GM19193 (cell line): ENCODE data around the gene KLHDC7A.

Source experiments
- POLR2A ChIP-seq: IDR thresholded peaks from 4 replicates; pipeline ENCODE4 v1.6.1; 2011; ENCODE audit not compliant: insufficient read depth, insufficient read length; ENCODE audit errors: extremely low read depth

Gene KLHDC7A

DNA sequence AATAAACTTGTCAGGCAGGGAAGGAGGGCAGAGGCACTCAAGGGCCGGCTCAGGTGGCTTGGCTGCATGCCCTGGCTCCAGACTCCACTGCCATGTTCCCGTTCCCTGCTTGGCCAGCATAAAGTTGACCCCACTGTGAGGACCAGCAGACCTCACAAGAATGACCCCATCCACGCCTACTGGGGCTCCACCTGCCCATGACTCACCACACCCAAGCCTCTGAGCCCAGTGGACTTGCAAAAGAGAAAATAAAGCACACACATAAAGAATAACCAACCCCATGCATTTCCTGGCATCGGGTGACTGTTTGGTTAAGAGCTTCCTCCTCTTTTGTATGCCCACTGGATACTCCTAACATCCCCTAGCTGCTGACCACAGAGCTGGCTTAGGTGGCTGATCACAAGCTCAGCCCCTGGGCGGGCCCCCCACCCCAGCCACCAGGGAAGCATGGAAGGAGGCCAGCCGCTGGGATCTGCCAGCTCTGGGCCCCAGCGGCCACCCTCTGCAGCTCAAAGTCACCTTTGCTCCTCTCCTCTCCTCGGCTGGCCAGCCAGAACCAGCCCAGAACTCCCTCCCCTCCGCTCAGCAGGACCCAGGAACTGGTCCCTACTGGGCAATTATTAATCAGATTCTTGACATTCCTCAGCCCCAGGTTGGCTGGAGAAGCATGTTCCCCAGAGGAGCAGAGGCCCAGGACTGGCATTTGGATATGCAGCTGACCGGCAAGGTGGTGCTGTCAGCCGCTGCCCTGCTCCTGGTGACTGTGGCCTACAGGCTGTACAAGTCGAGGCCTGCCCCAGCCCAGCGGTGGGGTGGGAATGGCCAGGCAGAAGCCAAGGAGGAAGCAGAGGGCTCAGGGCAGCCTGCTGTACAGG, at the start of gene KLHDC7A:
TSS of gene KLHDC7A (plus strand) at position 616 of the 875 bp plus-strand sequence. CDS start at position 668, 52 bp downstream.
- no peak for TF ChIP-seq POLR2A

DNA sequence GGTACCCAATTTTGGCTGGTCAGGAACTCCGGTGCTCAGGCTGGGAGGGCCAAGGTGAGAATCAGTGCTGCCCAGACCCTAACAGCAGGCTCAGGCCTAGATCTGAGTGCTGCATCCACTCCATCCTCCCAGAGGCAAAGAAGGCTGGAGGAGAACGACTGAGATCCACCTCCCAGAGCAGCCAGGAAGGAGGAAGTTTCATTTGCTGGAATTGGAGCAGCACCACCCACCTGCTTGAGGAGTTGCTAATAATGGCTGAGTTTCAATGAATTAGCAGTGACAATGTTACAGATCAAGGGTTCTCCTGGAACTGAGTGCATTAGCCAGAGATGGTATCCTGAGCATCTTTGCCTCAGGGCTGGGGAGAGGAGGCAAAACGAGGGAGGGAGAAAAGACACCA, 46.7 kb upstream of the KLHDC7A start:
- no peak for TF ChIP-seq POLR2A

DNA sequence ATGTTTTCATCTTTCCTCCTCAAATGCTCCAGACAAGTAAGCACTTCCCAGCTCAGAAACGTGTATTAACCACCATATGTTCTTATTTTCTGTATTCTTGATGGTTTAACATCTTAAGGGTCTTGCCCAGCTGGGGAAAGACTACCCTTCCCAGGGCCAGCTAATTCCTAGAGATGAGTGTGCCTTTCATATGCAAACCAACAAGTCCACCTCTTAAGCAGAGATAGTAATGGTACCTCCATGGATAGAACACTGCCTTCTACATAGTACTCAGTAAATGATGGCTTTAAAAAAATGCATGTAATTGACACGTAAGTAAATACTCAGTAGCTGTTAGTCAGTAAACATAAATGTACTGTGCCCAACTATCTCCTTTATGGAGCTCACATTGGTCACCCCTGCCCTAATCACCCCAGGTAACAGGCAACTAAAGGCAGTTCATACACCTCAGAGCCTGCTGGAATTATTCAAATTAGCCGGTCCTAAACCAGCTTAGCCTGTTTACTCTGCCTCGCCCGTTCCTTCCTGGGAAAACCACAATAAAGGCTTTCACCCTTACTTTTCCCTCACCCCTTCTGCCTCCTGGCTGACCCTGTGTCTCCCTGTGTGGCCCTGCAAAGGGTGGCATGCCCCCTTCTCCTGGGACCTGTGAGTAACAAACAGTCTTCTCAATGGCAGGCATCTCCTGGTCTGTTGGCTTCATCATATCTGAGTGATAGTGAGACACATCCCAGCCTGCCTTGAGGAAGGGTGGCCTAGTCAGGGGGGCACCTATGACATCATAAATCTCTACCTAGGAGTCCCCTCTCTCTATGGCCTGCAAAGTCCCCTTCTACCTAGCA, 40.1 kb upstream of the KLHDC7A start:
- TF ChIP-seq POLR2A: no peak

DNA sequence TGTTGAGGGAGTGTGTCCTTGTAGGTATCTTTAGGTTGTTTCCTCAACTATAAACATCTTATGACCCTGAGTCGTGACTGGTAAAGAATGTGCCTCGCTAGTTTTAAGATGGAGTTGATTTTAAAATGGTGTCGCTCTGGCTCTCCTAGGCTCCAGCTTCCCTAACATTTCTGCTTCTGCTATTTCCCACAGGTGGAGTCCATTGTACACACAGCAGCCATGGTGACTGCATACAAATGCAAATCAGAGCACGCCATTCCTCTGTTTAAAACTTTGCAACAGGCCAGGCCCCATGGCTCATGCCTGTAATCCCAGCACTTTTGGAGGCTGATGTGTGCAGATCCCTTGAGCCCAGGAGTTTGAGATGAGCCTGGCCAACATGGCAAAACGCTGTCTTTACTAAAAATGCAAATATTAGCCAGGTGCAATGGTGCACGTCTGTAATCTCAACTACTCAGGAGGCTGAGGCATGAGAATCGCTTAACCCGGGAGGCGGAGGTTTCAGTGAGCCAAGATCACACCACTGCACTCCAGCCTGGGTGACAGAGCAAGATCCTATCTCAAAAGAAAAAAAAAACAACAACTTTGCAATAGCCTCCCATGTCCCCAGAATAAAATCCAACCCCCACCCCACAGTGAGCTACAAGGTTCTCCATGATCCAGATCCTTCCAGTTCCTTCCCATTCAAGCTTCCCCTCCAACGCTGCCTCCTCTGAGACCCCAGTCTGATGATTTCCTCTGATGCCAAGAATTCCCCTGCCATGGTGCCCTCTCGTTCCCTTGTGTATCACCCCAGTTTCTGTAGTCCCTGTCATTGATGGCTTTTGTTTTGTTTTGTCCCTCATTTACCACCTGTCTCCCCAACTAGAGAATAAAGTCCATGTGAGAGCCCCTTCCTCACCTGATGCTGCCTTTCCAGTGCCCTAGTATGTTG, 36.9 kb upstream of the KLHDC7A start:
- no peak for TF ChIP-seq POLR2A

DNA sequence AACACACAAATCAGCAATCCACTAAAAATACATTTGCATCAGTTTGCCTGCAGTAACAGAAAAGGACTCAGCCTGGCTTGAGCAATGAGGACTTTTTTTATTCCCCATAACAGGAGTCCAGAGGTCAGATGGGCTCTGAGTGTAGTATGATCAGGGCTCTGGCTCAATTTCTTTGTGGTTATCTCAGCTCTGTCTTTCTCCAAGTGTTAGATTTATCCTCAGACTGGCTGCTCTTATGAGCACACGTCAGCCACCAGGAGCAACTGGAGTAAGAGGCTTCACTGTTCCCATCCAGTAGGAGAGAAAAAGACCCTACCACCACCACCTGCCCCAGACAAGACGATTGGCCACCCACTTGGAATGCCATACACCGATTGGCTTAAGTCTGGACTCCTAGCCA, 36.2 kb upstream of the KLHDC7A start:
- TF ChIP-seq POLR2A: no peak

DNA sequence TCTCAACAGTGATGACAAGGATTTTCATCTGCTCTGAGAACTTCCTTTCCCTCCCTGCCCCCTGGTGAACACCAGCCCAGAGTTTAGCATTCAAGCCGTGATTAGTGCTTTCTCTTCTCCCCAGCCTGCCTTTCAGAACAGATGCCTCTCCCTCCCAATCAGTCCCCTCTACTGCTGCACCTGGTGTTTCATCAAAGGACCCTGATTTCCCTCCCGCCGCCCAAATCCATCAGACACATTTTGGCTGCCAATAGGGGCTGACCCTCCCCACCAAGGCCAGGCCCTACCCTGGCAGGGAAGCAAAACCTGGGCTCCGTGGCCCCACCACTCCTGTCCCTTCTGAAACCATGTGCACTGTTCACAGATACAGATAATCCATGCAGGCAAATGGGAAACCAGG, 34.0 kb upstream of the KLHDC7A start:
- no peak for TF ChIP-seq POLR2A

DNA sequence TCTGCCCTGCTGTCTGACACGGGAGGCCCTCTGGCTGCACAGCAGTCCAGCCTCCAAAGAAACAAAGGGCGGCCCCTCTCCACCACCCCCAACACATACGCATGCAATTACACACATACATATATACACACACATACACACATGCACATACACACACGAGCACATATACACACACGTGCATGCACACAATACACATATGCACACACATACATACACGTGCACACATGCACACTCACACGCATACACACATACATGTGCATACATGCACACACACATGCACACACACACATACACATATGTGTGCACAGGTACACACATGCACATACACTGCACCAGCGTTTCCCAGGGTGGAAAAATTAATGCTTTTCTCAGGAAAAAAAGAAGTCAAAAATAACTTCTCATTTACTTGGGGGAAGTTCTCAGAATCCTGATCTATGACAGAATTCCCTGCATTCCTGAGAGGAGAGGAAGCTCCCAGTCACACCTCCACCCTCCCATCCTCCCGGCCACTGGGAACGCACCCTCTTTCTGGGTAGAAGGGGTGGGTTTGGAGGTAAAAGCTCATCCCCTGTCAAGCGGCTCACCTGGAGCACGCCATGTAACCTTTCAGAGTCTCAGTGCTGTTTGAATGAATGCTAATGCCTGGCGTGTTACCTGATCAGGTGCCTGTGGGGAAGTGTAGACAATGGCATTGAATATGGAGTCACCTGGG, 33.1 kb upstream of the KLHDC7A start:
- TF ChIP-seq POLR2A: no peak

DNA sequence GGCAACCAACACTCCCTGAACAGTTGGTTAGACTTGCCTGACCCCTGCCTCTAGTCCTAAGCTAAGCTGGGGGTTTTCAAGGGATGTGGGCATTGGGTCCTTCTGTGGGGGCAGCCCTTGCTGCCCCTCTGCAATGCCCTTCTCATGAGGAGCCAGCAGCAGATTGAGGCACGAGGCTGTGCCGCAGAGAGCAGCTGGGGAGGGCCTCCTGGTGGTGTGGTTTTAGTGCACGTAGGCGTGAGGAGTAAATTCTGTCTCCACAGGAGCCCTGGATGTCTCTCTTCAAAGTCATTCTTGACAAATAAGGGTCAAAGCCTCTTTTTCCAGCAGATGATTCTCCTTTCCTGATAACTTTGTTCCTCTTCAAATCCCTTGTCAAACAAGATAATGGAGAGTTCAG, 31.8 kb upstream of the KLHDC7A start:
- no peak for TF ChIP-seq POLR2A

DNA sequence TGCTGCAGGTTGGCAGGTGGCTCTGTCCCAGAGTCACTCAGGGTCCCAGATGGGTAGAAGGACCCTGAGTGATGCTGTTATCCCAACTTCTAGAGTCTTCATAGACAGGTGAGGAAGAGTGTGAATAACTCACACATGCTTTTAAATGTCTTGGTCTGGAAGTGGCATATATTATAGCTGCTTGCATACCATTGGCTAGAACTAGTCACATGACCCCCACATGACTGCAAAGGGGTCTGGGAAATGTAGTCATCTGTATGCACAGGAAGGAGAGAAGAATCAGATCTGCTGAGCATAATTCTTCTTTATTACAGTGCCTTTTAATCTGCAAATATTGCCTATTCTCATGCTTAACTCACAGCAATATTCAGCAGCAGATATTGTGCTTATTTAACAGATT, 28.2 kb upstream of the KLHDC7A start:
- no peak for TF ChIP-seq POLR2A

DNA sequence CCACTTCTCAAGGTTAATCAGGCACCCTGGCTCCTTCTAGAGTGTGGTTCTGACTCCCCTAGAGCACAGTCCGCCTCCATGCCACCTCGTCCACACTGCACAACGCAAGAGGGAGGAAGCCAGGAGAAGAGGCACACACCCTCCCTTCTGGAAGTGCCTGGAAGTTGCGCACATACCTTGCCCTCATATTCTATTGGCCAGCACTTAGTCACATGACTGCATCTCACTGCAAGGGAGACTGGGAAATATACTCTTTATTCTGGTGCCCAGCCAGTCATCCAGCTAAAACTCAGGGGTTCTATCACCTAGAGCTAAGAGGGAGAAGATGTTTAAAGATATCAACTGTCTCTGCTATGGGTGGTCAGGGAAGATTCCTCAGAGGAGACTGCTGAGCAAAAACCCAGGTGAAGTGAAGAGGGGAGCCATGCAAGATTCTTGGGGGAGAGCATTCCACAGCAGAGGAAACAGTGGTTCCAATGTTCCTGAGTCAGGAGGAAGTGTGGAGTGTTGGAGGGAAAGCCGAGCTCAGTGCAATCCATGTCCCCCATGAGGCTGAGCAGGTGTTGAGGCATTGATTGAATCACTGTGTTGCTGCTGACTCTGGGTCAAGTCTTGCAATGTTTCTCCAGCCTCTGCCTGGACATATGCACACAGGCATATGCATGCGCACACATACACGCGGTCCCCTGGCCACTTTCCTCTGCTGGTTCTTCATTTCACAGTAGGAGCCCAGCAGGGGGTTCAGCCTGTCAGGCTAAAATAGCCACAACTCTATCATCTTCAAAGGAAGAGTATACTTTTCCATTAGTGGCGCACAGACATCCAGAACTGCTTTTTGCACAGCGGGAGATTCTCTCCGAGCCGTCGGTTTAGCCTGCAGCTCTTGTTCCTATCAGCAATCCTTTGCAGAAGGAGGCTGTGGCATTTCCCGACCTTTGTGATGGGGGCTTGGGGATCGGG, 22.3 kb upstream of the KLHDC7A start:
- no peak for TF ChIP-seq POLR2A

DNA sequence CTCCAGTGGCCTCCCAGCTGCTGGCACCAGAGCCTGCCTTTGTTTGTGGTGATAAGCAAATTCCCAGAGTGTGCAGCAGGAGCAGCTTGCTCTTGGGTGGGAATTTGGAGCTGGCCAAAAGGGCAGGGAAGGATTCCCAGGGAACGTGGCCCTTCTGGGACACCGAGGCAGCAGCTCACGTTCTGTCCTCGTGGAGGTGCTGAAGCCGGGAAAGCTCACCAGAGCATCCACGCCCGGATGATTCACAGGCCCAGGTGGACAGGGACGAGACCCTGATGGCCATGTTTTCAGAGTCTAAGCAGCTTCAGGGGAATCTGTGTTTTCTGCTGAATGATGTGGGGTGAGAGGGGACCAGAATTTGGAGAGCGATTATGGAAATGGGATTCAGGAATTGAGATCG, 19.1 kb upstream of the KLHDC7A start:
- TF ChIP-seq POLR2A: no peak

DNA sequence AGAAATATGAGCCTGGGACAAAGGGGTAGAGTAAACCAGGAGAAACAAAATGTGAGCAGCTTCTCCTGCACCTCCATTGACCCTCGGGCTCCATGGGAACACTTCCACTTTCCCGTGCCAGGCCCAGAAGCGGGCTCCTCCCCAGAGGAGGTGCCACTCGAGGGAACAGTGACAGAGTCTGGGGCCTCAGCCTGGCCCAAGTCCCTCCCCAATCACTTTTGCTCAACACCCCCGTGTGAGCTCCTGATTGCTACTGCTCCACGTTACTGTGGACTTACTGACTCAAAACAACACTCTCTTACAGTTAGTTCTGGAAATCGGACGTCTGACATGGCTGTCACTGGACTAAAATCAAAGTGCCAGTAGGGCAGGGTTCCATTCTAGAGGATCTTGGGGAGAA, 17.7 kb upstream of the KLHDC7A start:
- no peak for TF ChIP-seq POLR2A
